ENCODE results near the gene PCED1B.
"Not testable (repeated sequence)": the region's sequence is repeated elsewhere in the genome, so short reads cannot be mapped to it uniquely, and the experiment has no call there.

PCED1B gene

DNA sequence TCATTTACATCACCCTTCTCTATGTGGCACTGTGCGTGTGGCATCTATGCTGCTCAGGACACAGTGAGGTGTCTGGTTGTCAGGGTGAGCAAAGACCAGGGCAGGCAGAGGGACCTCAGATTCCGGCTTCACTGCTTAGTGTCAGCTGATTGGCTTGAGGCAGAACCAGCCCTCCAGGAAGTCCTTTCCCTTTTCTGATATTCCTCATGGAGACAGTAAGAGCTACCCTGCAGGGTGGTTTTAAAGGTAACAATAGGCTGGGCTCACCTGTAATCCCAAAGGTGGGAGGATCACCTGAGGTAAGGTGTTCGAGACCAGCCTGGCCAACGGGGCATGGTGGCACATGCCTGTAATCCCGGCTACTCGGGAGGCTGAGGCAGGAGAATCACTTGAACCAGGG is 129.6 kb downstream of the PCED1B start:
- DNase-seq (ENCODE audit: low read depth), result no peak

DNA sequence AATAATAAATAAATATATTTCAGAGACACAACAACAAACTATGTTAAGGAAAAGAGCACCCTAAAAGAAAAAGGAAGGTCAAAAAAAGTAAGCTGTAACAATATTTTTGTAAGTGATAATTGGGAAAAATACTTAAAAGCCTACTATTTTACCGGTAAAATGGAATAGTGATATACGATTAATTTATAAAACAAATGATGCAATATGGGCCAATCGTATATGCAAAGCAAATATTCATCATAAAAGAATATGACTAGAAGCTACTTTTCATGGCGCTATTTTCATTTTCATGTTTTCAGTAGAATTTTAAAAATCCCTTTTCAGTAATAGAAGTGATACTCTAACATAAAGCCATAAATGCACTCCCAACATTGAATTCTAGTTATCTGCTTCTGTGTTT is 131.4 kb downstream of the PCED1B start:
- no peak for DNase-seq (ENCODE audit: low read depth)

DNA sequence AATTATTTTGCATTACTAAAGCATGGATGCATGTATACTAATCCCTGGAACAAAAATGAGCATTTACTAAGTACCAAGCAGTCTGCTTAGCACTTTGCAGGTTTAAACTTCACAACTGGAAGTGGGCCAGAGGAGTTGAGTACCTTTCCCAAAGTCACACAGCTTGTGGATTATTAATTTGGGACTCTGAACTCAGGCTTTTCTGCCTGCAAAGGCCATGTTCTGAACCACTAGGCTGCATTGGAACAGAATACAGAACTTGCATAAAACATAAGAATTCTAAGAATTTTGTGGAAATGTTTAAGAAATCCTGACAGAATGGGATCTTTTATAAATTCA is 133.2 kb downstream of the PCED1B start:
- no peak for DNase-seq (ENCODE audit: low read depth)

DNA sequence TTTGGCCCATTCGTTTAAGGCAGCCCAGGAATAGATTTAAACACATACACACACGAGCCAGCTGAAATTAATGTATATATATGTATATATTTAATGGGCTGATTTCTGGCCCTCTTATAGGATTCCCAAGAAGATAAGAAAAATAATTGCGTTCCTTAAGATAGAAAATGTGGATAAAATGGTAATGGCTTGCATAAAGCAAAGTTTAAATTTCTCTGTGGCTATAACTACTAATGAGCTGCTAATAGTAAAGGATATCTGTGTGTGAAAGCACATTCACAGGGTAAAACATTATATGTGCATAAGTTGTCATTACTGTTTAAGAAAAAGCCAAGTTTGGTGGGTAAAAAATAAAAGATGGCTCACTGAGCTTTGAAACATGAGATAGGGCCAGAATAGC is 134.0 kb downstream of the PCED1B start:
- DNase-seq (ENCODE audit: low read depth), result no peak

DNA sequence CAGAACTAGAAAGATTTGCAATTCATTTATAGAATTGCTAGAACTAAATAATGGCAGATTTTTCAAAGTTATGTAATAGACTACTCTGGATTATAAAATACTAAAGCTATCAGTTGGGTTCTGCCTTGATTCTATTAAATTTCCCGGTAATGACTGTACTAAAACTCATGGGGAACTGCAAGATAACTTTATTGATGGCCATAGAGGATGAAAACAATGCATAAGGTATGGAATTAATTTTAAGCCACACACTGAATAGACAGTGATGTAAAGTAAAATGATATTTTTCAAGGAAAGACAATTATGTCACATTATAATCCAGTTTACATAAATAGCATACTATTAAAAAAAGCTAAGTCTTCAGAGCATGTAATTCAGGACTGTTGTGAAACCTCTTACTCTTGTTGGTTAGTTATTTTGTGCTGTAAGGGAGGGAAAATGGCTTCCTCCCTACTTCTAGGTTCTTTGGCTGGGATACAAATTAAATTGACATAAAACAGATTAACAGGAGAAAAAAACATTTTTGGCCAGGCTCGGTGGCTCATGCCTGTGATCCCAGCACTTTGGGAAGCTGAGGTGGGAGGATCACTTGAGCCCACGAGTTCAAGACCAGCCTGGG is 134.7 kb downstream of the PCED1B start:
- no peak for DNase-seq (ENCODE audit: low read depth)

DNA sequence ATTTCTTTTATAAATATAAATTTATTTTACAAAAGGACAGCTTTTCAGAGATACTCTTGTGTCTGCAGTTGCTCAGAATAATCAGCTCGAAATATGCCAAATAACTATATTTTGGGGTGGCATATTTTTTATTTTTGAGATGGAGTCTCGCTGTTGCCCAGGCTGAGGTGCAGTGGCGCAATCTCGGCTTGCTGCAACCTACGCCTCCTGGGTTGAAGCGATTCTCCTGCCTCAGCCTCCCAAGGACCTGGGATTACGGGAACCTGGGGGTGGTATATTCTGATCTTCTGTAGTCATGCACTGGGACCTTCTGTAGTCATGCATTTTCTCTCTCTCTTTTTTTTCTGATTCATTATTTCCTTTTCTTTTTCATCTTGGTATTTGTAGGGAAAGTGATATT is 135.3 kb downstream of the PCED1B start:
- no peak for DNase-seq (ENCODE audit: low read depth)

DNA sequence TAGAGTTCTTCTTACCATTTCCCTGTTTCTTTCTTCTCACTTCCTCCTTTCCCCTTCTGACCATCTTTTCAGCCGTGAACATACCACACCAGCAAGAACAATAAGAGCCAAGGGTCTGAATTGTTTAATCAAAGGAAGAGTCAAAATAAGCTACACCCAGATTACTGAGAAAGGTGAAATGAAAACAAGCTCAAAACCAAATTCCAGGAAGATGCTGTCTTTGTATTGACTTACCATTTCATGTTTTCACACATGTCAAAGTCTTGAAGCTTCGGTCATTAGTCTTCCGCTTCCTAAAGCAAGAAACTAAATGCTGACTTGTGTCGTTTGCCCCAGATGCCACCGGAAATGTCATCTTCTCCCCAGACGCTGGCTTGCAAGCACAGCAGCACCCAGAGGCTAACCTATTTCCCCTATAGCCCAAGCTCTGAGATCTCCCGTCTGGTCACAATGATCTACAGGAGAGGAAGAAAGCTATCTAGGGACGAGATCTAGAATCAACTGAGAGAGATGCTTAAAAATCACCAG is 136.8 kb downstream of the PCED1B start:
- DNase-seq (ENCODE audit: low read depth), result peak; percentile 45

DNA sequence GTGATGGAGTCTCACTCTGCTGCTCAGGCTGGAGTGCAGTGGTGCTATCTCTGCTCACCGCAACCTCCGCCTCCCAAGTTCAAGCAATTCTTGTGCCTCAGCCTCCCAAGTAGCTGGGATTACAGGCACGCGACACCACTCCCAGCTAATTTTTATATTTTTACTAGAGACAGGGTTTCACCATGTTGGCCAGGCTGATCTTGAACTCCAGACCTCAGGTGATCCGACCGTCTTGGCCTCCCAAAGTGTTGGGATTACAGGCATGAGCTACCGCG is 138.1 kb downstream of the PCED1B start:
- DNase-seq (ENCODE audit: low read depth), result not testable (repeated sequence)

DNA sequence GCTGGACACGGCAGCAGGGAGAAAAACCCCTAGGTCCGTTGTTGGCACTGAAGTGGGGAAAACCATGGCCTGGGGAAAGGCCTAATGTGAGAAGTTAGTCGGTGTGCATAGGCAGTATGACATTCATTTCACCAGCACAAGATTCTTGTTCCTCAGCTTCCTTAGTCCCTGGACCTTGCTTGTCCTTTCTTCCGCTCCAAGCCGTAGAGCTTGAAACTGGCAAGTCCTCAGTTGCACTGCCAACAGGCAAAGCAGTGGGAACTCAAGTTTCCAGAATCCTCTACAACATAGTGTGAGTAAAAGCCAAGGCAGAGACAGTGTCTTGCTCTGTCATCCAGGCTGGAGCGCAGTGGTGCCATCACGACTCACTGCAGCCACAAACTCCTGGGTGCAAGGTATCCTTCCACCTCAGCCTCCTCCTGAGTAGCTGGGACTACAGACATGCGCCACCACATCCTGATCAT is 138.8 kb downstream of the PCED1B start:
- DNase-seq (ENCODE audit: low read depth), result no peak

DNA sequence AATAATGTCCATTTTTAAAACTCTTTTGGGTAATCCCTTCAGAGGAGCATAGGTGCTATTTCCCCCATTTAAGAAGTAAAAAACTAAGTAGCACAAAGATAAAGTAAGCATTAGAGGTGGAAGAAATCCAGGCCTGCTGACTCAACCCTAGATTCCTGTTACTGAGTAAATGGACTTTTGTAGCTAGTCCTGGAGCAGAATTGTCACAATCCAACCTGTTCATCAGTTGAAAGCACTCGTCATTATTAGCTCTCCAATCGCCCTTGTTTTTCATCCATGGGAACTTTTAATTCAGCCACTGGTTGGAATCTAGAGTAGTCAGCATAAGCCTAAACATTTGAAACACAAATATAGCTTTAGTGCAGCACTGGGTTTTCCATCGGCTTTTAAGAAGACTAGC is 139.8 kb downstream of the PCED1B start:
- DNase-seq (ENCODE audit: low read depth), result no peak

DNA sequence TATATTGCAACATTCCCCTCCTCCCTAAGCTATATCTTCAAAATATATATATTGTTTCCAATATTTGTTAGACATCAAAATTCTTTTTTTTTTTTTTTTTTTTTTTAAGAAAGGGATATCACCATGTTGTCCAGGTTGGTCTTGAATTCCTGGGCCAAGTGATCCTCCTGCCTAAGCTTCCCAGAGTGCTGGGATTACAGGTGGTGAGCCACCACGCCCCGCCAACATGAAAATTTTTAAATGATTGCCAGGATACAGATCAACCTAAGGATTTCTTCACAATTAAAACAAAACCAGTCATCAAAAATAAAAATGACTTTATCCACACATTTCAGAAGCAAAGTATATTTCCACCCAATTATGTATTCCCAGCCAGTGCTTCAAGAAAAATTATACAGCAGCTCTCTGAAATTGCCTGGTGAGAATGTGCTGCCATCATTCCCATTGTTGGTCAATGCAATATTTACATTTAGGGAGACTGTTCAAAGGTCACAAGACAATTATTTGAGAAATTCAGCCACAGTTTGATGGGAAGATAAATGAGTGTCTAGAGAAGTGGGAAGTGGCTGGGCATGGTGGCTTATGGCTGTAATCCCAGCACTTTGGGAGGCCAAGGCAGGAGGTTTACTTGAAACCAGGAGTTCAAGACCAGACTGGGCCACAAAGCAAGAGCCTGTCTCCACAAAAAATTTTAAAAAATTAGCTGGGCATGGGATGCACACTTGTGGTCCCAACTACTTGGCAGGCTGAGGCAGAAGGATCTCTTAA is 142.0 kb downstream of the PCED1B start:
- DNase-seq (ENCODE audit: low read depth), result no peak

DNA sequence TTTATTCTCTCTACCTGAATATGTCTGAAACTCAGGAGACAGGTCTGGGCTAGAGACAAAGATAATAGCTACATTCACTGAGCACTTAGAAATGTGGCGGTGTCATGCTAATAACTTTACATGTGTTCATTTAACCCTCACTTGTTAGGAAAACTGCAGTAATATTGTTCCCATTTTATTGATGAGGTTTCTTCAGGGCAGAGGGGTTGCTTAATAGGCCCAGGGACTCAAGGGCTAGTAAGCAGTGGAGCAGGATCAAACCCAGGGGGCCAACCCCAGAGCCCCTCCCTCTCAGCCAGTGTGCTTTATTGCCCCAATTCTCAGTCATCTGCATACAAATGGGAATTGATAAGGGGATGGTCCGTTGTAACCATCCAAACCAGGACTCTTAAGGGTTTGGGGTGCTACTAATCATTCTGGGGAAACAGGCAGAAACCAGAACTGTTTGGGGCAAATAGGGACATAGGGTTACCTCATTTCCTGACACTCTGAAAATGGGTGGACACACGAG is 143.2 kb downstream of the PCED1B start:
- no peak for DNase-seq (ENCODE audit: low read depth)

DNA sequence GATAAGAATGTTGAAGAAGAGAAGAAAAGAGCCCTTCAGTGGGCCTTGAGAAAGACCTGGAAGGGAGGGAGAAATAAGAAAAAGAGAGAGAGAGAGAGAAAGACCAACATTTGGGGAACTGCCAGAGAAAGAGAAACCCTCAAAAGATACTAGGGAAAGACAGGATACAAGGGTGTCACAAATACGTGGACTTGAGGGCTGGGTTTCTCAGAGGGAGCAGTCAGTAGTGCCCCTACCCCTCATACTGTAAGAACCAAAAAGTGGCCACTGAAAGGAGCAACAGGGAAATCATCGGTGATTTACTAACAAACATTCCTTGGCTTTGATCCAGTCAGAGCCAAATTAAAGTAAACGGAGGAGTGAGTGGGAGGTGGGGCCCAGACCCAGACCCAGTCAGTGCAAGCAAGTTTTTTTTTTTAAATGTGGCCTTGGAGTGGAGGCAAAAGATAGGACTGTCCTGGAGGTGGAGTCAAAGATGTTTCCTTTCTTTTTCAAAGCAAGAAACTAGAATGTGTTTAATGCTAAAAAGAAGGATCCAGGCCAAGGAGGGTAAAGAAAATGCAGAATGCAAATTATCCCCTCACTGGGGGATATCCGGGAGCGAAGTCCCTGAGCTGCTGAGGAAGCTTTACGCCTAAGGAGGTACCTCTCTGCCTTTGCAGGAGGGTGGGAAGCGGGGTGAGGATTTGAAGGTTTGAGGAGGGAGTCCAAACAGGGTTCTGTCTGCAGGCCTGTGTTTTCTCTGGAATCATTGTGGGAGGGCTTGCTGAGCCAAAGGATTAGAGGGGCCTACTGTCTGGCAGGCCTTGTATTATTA is 143.8 kb downstream of the PCED1B start:
- no peak for DNase-seq (ENCODE audit: low read depth)

DNA sequence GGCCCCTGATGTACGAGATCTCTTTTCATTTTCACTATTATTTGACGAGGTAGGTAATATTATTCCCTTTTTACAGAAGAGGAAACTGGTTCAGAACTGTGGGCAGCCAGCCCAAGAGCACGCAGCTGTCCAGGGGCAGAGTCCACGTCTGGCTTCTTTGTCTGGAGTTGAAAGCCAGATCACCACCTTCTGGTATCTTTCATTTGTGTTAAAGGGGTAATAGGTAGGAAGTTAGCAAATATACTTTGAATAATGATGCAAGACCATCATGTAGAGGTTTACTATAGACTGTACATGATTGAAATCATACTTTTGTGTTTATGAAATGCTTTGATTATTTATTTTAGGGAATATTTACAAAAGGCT is 144.4 kb downstream of the PCED1B start:
- DNase-seq (ENCODE audit: low read depth), result no peak

DNA sequence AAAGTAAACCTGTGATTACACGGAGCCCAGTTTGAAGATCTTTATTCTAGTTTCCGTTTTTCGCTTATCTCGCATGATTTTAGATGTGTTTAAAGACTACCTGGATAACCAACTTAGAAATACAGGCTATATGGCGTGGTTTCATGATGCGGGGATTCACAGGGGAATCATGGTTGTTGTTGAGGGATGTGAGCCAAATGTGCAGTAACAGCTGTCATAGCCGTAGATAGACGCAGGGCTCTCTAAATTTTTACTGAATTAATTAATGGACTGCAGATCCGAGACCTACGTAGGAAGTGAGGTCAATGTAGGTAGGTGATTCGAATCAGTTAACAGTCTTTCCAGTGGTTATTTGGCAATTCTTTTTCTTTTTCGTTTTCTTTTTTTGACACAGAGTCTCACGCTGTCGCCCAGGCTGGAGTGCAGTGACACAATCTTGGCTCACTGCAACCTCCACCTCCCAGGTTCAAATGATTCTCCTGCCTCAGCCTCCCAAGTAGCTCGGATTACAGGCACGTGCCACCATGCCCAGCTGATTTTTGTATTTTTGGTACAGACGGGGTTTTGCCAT is 145.2 kb downstream of the PCED1B start:
- no peak for DNase-seq (ENCODE audit: low read depth)

DNA sequence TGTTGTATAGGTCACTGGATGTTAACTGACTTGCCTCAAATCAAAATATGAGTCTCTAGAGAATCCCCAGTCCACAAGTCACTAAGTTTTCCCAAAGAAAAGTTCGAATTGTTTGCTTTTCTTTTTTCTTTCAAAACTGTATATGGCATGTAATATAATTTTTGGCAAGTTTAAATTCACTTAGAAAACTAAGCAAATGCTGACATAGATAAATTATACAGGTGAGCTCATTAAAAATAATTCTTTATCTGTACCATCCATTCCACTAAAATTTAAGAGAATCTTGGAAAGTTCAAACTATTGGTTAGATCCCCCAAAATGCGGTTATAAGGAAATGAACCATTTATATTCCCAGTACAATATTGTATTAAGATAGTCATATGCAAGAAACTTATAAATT is 145.9 kb downstream of the PCED1B start:
- DNase-seq (ENCODE audit: low read depth), result no peak

DNA sequence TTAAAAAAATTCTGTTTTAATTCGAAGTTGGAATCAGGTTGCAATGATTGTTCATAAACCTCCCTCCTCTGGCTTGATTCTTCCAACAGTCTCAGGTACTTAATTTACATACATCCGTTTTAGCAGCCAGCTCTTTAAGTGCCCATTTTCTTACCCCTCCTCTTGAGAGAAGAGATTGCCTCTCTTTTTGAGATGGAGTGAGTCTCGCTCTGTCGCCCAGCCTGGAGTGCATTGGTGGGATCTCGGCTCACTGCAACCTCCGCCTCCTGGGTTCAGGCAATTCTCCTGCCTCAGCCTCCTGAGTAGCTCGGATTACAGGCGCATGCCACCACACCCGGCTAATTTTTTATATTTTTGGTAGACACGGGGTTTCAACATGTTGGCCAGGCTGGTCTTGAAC is 146.8 kb downstream of the PCED1B start:
- DNase-seq (ENCODE audit: low read depth), result no peak

DNA sequence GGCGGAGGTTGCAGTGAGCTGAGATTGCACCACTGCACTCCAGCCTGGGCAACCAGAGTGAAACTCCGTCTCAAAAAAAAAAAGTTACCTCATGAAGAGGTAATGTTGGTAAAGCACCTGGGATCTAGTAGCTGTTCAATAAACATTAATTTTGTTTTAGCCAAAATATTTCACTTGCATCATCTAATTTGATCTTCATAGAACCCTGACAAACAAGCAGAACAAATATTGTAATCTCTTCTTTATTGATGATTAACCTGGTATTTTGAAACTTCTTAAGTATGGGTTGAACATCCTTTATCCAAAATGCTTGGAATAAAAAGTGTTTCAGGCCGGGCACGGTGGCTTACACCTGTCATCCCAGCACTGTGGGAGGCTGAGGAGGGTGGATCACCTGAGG is 149.4 kb downstream of the PCED1B start:
- no peak for DNase-seq (ENCODE audit: low read depth)

DNA sequence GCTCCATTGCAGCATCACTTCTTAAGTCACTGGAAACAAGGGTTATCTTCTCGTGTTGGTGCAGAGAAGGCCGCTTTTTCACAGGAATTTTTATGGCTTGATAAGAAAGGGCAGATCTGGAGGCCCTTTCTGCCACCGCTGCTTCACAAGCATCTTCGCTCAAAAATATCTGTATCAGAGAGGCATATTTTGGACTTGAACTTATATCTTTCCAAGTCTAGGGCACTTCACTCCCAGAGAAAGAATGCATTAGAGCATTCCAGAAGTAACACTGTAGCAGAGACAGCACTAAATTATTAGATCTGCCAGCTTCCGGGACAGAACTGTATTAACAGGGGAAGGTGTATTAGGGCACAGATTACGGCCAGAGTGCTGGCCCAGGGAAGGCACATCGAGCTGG is 152.0 kb downstream of the PCED1B start:
- no peak for DNase-seq (ENCODE audit: low read depth)

DNA sequence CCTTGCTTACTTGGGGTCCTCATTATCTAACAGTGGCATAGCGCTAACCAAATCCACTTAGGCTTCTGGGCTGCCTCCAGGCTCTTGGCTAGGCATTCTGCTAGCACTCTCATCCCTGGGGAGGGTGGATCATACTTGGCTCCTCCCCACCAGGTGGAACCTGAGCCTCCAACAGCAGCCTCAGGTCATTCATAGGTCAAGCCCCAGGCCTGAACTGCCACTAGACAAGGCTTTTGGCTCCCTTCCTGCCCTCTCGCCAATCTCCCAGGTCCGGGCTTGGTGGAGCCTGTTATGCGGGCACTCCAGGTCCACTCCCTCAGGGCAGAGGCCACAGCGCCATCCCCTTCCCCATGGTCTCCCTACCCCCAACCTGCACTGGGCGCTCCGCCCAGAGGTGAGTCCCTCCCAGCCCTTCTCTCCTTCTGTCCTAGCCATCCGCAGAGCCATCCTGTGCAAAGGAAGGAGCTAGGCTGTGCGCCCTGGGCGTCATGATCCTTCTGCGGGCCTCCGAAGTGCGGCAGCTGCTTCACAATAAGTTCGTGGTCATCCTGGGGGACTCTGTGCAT is 155.2 kb downstream of the PCED1B start:
- DNase-seq (ENCODE audit: low read depth), result no peak

DNA sequence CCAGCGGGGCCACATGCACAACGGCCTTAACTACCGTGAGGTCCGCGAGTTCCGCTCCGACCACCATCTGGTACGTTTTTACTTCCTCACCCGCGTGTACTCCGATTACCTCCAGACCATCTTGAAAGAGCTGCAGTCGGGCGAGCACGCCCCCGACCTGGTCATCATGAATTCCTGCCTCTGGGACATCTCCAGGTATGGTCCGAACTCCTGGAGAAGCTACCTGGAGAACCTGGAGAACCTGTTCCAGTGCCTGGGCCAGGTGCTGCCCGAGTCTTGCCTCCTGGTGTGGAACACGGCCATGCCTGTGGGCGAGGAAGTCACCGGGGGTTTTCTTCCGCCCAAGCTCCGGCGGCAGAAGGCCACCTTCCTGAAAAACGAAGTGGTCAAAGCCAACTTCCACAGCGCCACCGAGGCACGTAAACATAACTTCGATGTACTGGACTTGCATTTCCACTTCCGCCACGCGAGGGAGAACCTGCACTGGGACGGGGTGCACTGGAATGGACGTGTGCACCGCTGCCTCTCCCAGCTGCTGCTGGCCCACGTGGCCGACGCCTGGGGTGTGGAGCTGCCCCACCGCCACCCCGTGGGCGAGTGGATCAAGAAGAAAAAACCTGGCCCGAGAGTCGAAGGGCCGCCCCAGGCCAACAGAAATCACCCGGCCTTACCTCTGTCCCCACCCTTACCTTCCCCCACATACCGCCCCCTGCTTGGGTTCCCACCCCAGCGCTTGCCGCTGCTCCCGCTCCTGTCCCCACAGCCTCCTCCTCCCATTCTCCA is 156.0 kb downstream of the PCED1B start:
- DNase-seq (ENCODE audit: low read depth), result no peak
